NK-92 (cell line): ENCODE data around the gene ZBTB48.
"Not testable (repeated sequence)": the region's sequence is repeated elsewhere in the genome, so short reads cannot be mapped to it uniquely, and the experiment has no call there.

Experiments
- DNase-seq: peaks from one replicate; lab custom pipeline; 2025; ENCODE audit not compliant: unreplicated experiment; lab: John Stamatoyannopoulos, UW

ZBTB48 gene

GRCh38 chr1:6579374-6580118 is at the start of gene ZBTB48:
Gene ZBTB48 (plus strand): TSS chr1:6579994. CDS start chr1:6580610, 616 bp downstream.
- DNase-seq, result peak; percentile 58

GRCh38 chr1:6530504-6531160 is 49.2 kb upstream of the ZBTB48 start:
- DNase-seq, result no peak

- no peak for DNase-seq
Measured at GRCh38 chr1:6531996-6532395, 47.8 kb upstream of the ZBTB48 start.

GRCh38 chr1:6534248-6534822 is 45.5 kb upstream of the ZBTB48 start:
- no peak for DNase-seq

- DNase-seq, result no peak
Measured at GRCh38 chr1:6535214-6535613, 44.6 kb upstream of the ZBTB48 start.

- DNase-seq, result no peak
Measured at GRCh38 chr1:6536291-6536690, 43.5 kb upstream of the ZBTB48 start.

GRCh38 chr1:6538956-6539355 is 40.8 kb upstream of the ZBTB48 start:
- DNase-seq, result no peak

- no peak for DNase-seq
Measured at GRCh38 chr1:6544831-6545230, 35.0 kb upstream of the ZBTB48 start.

GRCh38 chr1:6545276-6546112 is 34.3 kb upstream of the ZBTB48 start:
- no peak for DNase-seq

GRCh38 chr1:6546326-6546725 is 33.5 kb upstream of the ZBTB48 start:
- no peak for DNase-seq

GRCh38 chr1:6547301-6547700 is 32.5 kb upstream of the ZBTB48 start:
- DNase-seq, result no peak

GRCh38 chr1:6554031-6554906 is 25.5 kb upstream of the ZBTB48 start, which contains the start of gene NOL9:
Gene NOL9 (minus strand): TSS chr1:6554513. CDS start chr1:6554502, 11 bp downstream.
- DNase-seq, result peak; percentile 54

- DNase-seq, result no peak
Measured at GRCh38 chr1:6554907-6555778, 24.7 kb upstream of the ZBTB48 start, which contains the start of gene TAS1R1. Gene TAS1R1 (plus strand): TSS chr1:6555307. CDS start chr1:6555374, 67 bp downstream.

GRCh38 chr1:6557597-6557996 is 22.2 kb upstream of the ZBTB48 start:
- no peak for DNase-seq

GRCh38 chr1:6559161-6559560 is 20.6 kb upstream of the ZBTB48 start:
- DNase-seq, result not testable (repeated sequence)

- no peak for DNase-seq
Measured at GRCh38 chr1:6560267-6560666, 19.5 kb upstream of the ZBTB48 start.

GRCh38 chr1:6569033-6569432 is 10.8 kb upstream of the ZBTB48 start:
- DNase-seq, result no peak

- no peak for DNase-seq
Measured at GRCh38 chr1:6570100-6570499, 9.7 kb upstream of the ZBTB48 start.

- DNase-seq, result no peak
Measured at GRCh38 chr1:6570987-6571386, 8.8 kb upstream of the ZBTB48 start.
